Astrocyte (in vitro differentiated cells and primary cell): ENCODE measurements around the gene DPH5. TPM values are rescaled to one million over a fixed set of nuclear protein-coding genes. Genes with fewer than 3 reads are reported as not detected.

Experiments
- DNase-seq: peaks from one replicate; pipeline ENCODE4 v3.0.0-alpha.2; 2010; ENCODE audit warnings: low read depth
- FAIRE-seq: peaks from 2 replicates; lab custom pipeline; 2011; peaks lifted over from hg19 to GRCh38; lab: Jason Lieb, UNC
- H2AFZ ChIP-seq: 2 replicates; pipeline ENCODE4 v1.6.0; 2012; ENCODE audit warnings: low read depth, low read length, inconsistent platforms
- H3K27ac ChIP-seq: 2 replicates; pipeline ENCODE4 v1.5.1; 2011; ENCODE audit warnings: low read depth, low read length, inconsistent platforms
- H3K27me3 ChIP-seq: 2 replicates; pipeline ENCODE4 v1.6.0; 2011; ENCODE audit warnings: low read length, inconsistent platforms; ENCODE audit not compliant: insufficient read depth
- H3K36me3 ChIP-seq: 2 replicates; pipeline ENCODE4 v1.5.1; 2011; ENCODE audit warnings: low read length, inconsistent platforms; ENCODE audit not compliant: insufficient read depth
- H3K4me1 ChIP-seq: 2 replicates; pipeline ENCODE4 v1.5.1; 2011; ENCODE audit warnings: low read length, inconsistent platforms; ENCODE audit not compliant: insufficient read depth
- H3K4me2 ChIP-seq: 2 replicates; pipeline ENCODE4 v1.6.0; 2012; ENCODE audit warnings: low read length, inconsistent platforms
- H3K4me3 ChIP-seq: 2 replicates; pipeline ENCODE4 v1.5.1; 2011; ENCODE audit warnings: low read depth, mild to moderate bottlenecking, low read length, inconsistent platforms; ENCODE audit not compliant: insufficient read depth
- H3K79me2 ChIP-seq: 2 replicates; pipeline ENCODE4 v1.6.0; 2012; ENCODE audit warnings: mild to moderate bottlenecking, low read length, inconsistent platforms; ENCODE audit not compliant: insufficient read depth
- H3K9ac ChIP-seq: 2 replicates; pipeline ENCODE4 v1.6.0; 2012; ENCODE audit warnings: mild to moderate bottlenecking, low read length, inconsistent platforms
- H3K9me3 ChIP-seq: 2 replicates; pipeline ENCODE4 v1.5.1; 2012; ENCODE audit warnings: low read depth, mild to moderate bottlenecking, low read length, inconsistent platforms; ENCODE audit not compliant: insufficient read depth
- H4K20me1 ChIP-seq: 2 replicates; pipeline ENCODE4 v1.6.0; 2012; ENCODE audit warnings: low read length, inconsistent platforms; ENCODE audit not compliant: insufficient read depth
- H3K27ac Mint-ChIP-seq: one replicate; pipeline ENCODE4 v1.8.0; 2021; ENCODE audit warnings: mild to moderate bottlenecking, mixed read lengths; ENCODE audit not compliant: unreplicated experiment
- H3K27me3 Mint-ChIP-seq: one replicate; pipeline ENCODE4 v1.8.0; 2021; ENCODE audit warnings: low read depth, mixed read lengths; ENCODE audit not compliant: unreplicated experiment
- H3K36me3 Mint-ChIP-seq: one replicate; pipeline ENCODE4 v1.8.0; 2021; ENCODE audit warnings: low read depth, mixed read lengths; ENCODE audit not compliant: unreplicated experiment
- H3K4me1 Mint-ChIP-seq: one replicate; pipeline ENCODE4 v1.8.0; 2021; ENCODE audit warnings: low read depth, mixed read lengths; ENCODE audit not compliant: unreplicated experiment
- H3K4me3 Mint-ChIP-seq: one replicate; pipeline ENCODE4 v1.8.0; 2021; ENCODE audit warnings: mild to moderate bottlenecking, moderate library complexity, mixed read lengths; ENCODE audit not compliant: unreplicated experiment
- H3K9me3 Mint-ChIP-seq: one replicate; pipeline ENCODE4 v1.8.0; 2021; ENCODE audit warnings: mild to moderate bottlenecking, mixed read lengths; ENCODE audit not compliant: unreplicated experiment
- CTCF ChIP-seq: IDR thresholded peaks from 2 replicates; pipeline ENCODE4 v1.5.1; 2011; ENCODE audit warnings: low read depth, mild to moderate bottlenecking, inconsistent platforms, low read length, moderate library complexity; ENCODE audit not compliant: insufficient read depth
- EZH2 ChIP-seq: IDR thresholded peaks from 2 replicates; pipeline ENCODE4 v1.6.1; 2012; ENCODE audit warnings: mild to moderate bottlenecking, low read length, inconsistent platforms; ENCODE audit not compliant: insufficient read depth
- total RNA-seq: library from RNA; stranded (reverse); gene quantifications from 2 replicates; pipeline ENCODE4 v1.2.1, GENCODE V29; 2021

DPH5 gene
- total RNA-seq, 1 donor from 2014 or later, result 29.6 TPM

- Mint-ChIP-seq H3K36me3 (peaks cover 2% of the 10 kb centered on the region), H3K4me1 (peaks cover 10% of the 10 kb centered on the region), H3K27ac (peak overlapping the region; percentile 10), H3K9me3 (no peaks in the 10 kb centered on the region), H3K4me3 (no peak overlapping the region), H3K27me3 (no peaks in the 10 kb centered on the region)
- Histone ChIP-seq H3K9me3 (no peaks in the 10 kb centered on the region), H4K20me1 (no peaks in the 10 kb centered on the region), H3K27me3 (no peaks in the 10 kb centered on the region), H3K79me2 (no peaks in the 10 kb centered on the region), H3K9ac (no peak overlapping the region), H3K4me3 (no peak overlapping the region), H2AFZ (no peak overlapping the region), H3K4me1 (no peaks in the 10 kb centered on the region), H3K27ac (no peak overlapping the region), H3K4me2 (no peak overlapping the region), H3K36me3 (peaks cover 8% of the 10 kb centered on the region)
- no peak for TF ChIP-seq EZH2
- no peak for TF ChIP-seq CTCF
- FAIRE-seq (no peak), DNase-seq (peak; percentile 39)
Measured at GRCh38 chr1:101002551-101002950, 23.0 kb downstream of the DPH5 start.

- H3K4me2 ChIP-seq, result no peak overlapping the region
- H3K27me3 ChIP-seq, result no peaks in the 10 kb centered on the region
- DNase-seq (no peak), FAIRE-seq (no peak)
- Mint-ChIP-seq H3K4me1 (peaks cover 10% of the 10 kb centered on the region), H3K4me3 (no peak overlapping the region), H3K36me3 (peaks cover 10% of the 10 kb centered on the region), H3K27ac (no peak overlapping the region), H3K27me3 (no peaks in the 10 kb centered on the region), H3K9me3 (no peaks in the 10 kb centered on the region)
- H3K36me3 ChIP-seq, result peaks cover 8% of the 10 kb centered on the region
- no peak overlapping the region for H2AFZ ChIP-seq
- H3K4me3 ChIP-seq, result no peak overlapping the region
- no peak overlapping the region for H3K27ac ChIP-seq
- H4K20me1 ChIP-seq, result no peaks in the 10 kb centered on the region
- H3K9ac ChIP-seq, result no peak overlapping the region
- H3K79me2 ChIP-seq, result no peaks in the 10 kb centered on the region
- H3K9me3 ChIP-seq, result no peaks in the 10 kb centered on the region
- H3K4me1 ChIP-seq, result no peaks in the 10 kb centered on the region
- no peak for TF ChIP-seq EZH2
- no peak for TF ChIP-seq CTCF
Measured at GRCh38 chr1:101000131-101000873, 25.3 kb downstream of the DPH5 start.

DNA sequence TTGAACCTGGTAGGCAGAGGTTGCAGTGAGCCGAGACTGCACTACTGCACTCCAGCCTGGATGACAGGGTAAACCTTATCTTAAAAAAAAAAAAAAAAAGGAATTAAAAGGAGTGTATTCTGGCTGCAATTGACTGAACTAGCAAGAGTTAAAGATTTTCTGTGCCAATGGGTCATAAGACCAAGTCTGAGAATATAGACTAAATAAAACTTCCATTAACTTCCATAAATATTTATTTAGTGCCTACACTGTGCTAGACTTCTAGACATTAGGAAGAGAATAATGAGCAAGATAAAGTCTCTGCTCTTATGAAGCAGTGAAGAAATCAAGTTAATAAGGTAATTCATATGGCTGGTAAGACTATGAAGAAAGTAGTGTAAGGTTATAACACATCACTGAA lies 27.2 kb downstream of the DPH5 start:
- Mint-ChIP-seq H3K4me1 (peaks cover 10% of the 10 kb centered on the region), H3K27me3 (no peaks in the 10 kb centered on the region), H3K27ac (no peak overlapping the region), H3K9me3 (no peaks in the 10 kb centered on the region), H3K36me3 (peaks cover 10% of the 10 kb centered on the region), H3K4me3 (no peak overlapping the region)
- H3K27ac ChIP-seq, result no peak overlapping the region
- H2AFZ ChIP-seq, result no peak overlapping the region
- H3K79me2 ChIP-seq, result no peaks in the 10 kb centered on the region
- DNase-seq, result no peak
- no peaks in the 10 kb centered on the region for H3K27me3 ChIP-seq
- peaks cover 8% of the 10 kb centered on the region for H3K36me3 ChIP-seq
- H4K20me1 ChIP-seq, result no peaks in the 10 kb centered on the region
- no peaks in the 10 kb centered on the region for H3K4me1 ChIP-seq
- no peak overlapping the region for H3K4me2 ChIP-seq
- no peak overlapping the region for H3K4me3 ChIP-seq
- no peak overlapping the region for H3K9ac ChIP-seq
- H3K9me3 ChIP-seq, result no peaks in the 10 kb centered on the region
- no peak for FAIRE-seq
- TF ChIP-seq EZH2 (no peak), CTCF (no peak)
